Activated CD4-positive, CD25-positive, alpha-beta regulatory T cell treated with anti-CD3 and anti-CD28 coated beads, Interleukin-2, amount 50 U/mL, for 24 hours (primary cell): ENCODE data around the gene TACC2.
"Not testable (repeated sequence)": the region's sequence is repeated elsewhere in the genome, so short reads cannot be mapped to it uniquely, and the experiment has no call there.

Experiments used
- ATAC-seq, 2 donors: fragments of 150-1000 bp; cut with Tn5 transposase; one replicate each; pipeline ENCODE4 v1.10.0; 2021; ENCODE audit warnings: mild to moderate bottlenecking in 1 of 2, moderate library complexity in 1 of 2

TACC2 gene

DNA sequence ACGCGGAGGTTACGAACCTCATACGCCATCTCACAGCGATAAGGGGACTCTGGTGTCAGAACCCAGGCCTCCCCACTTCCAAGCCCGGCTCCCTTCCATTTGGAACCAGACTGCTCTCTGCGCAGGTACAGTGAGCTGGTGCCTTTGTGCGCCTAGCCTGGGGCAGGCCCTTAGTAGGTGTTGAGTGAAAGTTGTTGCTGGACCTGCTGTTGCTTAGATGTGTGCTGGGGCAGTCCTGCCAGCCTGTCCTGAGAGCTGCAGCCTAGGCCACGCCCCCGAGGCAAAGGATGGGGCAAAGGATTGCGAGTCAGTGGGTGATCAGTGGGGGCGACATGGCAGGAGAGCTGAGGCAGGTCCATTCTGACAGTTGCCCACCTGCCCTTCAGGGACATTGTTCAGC lies 209.7 kb downstream of the TACC2 start:
- ATAC-seq: no peak

GRCh38 chr10:122199070-122199469 lies 210.1 kb downstream of the TACC2 start:
- ATAC-seq: no peak

DNA sequence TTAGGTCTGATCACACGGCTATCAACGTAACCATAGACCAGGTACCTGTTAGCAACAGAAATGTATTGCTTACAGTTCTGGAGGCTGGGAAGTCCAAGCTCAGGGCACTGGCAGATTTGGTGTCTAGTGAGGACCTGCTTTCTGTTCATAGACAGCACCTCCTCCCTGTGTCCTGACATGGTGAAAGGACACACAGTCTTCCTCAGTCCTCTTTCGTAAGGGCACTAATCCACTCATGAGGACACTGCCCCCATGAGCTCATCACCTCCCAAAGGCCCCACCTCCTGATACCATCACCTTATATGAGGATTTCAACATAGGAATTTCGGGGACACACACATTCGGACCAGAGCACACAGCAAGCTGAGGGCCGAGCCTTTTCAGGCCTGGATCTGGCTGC lies 210.7 kb downstream of the TACC2 start:
- ATAC-seq: no peak

- ATAC-seq: no peak
These were observed 212.4 kb downstream of the TACC2 start for GRCh38 chr10:122201401-122201800.

DNA sequence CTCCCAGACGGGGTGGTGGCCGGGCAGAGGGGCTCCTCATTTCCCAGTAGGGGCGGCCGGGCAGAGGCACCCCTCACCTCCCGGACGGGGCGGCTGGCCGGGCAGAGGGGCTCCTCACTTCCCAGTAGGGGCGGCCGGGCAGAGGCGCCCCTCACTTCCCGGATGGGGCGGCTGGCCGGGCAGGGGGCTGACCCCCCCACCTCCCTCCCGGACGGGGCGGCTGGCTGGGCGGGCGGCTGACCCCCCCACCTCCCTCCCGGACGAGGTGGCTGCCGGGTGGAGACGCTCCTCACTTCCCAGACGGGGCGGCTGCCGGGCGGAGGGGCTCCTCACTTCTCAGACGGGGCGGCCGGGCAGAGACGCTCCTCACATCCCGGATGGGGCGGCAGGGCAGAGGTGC lies 214.2 kb downstream of the TACC2 start:
- ATAC-seq: not testable (repeated sequence)

- ATAC-seq: no peak
These were observed 215.9 kb downstream of the TACC2 start for GRCh38 chr10:122204691-122205489.

DNA sequence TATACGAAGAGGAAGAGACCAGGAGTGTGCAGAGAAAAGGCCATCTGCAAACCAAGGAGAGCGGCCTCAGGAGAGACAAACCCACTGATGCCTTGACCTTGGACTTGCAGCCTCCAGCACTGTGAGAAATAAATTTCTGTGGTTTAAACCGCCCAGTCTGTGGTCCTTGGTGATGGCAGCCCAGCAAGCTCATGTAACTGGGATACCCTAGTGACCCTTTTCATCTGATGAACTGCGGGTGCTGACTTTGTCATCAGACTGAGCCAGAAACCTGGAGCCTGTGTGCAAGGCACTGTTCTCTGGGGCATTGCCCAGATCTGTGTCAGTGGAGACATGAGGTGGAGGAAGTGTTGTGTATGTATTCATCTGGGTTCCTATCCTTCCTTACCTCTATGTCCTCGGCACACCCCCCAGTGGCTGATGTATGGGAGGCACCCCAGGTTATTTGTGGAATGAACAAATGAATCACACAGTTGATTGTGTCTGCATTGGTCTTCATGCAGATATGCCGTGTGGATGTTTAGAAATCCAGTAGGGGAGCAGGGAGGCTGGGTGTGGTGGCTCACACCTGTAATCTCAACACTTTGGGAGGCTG lies 217.6 kb downstream of the TACC2 start:
- no peak for ATAC-seq

GRCh38 chr10:122207163-122207562 lies 218.2 kb downstream of the TACC2 start:
- ATAC-seq: no peak

- no peak for ATAC-seq
These were observed 218.6 kb downstream of the TACC2 start for GRCh38 chr10:122207596-122207995.

DNA sequence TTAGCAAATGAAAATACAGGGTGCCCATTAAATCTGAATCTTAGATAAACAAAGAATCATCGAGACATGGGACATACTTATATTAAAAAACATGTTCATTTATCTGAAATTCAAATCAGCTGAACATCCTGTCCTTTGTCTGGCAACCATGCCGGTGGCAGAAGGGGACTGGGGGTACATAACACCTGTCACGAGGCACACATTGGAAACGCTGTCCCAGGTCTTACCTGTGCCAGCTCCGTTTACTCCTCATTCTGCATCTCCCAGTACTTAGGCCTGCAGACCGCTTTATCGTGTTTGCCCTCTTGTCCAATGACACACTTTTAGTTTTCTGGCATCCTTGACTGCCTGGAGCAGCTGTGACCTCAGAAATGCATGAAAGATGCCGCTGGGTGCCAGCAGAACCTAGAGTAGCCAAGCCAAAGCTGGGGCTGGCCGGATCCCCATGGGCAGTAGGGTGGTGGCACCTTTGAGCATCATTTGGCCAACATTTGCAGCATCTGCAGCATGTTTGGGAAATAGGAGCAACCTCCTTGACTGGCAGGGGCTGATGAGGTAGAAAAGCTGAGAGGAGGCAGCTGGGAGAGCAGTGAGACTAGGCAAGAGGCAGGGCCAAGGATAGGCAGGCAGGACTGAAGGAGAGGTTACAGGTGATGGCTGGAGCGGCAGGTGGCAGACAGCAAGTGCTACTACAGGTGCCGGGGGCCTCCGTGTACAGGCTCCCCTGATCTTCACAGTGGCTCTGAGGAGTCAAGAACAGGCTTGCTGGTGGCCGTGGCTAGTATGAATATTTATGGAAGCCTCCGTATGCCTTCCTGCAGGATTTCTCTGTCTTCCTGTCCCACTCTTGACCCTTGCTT lies 219.8 kb downstream of the TACC2 start:
- ATAC-seq: no peak

DNA sequence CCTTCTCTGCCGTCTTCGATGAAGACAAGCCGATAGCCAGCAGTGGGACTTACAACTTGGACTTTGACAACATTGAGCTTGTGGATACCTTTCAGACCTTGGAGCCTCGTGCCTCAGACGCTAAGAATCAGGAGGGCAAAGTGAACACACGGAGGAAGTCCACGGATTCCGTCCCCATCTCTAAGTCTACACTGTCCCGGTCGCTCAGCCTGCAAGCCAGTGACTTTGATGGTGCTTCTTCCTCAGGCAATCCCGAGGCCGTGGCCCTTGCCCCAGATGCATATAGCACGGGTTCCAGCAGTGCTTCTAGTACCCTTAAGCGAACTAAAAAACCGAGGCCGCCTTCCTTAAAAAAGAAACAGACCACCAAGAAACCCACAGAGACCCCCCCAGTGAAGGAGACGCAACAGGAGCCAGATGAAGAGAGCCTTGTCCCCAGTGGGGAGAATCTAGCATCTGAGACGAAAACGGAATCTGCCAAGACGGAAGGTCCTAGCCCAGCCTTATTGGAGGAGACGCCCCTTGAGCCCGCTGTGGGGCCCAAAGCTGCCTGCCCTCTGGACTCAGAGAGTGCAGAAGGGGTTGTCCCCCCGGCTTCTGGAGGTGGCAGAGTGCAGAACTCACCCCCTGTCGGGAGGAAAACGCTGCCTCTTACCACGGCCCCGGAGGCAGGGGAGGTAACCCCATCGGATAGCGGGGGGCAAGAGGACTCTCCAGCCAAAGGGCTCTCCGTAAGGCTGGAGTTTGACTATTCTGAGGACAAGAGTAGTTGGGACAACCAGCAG lies 221.7 kb downstream of the TACC2 start:
- no peak for ATAC-seq

GRCh38 chr10:122213364-122213763 lies 224.4 kb downstream of the TACC2 start:
- no peak for ATAC-seq

GRCh38 chr10:122213766-122214165 lies 224.8 kb downstream of the TACC2 start:
- ATAC-seq: no peak

GRCh38 chr10:122216047-122216446 lies 227.1 kb downstream of the TACC2 start:
- no peak for ATAC-seq

DNA sequence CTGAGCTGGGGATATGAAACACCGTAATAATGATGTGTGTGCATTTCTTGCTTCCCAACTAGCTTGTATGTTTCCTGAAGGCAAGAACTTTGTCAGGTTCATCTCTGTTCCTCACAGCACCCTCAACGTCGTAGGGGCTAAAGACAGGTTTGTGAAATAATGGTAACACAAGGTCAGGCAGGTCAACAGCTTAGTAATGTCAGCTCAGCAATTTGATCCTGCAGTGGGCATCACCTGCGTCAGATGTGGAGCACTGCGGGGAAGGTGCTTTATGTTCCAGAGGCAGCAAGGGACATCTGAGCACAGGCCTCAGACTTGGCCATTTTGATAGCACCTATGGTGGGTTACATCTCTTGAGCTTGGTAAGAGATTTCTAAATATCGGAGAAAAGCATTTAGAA lies 230.4 kb downstream of the TACC2 start:
- ATAC-seq: no peak

- no peak for ATAC-seq
These were observed 231.8 kb downstream of the TACC2 start for GRCh38 chr10:122220736-122221135.

DNA sequence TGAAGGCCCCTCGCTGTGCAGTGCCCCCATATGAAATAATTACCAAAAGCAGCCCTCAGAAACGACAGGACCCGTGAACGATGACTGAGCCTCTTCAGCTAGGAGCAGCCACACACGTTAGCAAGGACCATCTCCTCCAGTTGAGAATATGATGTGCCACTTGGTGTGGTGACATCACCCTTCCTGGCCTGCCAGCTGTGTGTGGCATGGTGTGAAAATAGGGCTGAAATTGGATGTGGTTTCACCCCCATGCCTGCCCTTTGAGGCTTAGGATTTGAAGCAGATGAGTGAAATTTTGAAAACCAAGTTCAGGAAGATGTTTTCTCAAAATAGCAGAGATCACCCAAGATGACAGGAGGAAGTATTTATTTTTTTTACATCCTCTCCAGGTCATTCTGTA lies 233.0 kb downstream of the TACC2 start:
- no peak for ATAC-seq

- ATAC-seq: no peak
These were observed 233.7 kb downstream of the TACC2 start for GRCh38 chr10:122222638-122223037.

GRCh38 chr10:122224159-122224558 lies 235.2 kb downstream of the TACC2 start:
- no peak for ATAC-seq

DNA sequence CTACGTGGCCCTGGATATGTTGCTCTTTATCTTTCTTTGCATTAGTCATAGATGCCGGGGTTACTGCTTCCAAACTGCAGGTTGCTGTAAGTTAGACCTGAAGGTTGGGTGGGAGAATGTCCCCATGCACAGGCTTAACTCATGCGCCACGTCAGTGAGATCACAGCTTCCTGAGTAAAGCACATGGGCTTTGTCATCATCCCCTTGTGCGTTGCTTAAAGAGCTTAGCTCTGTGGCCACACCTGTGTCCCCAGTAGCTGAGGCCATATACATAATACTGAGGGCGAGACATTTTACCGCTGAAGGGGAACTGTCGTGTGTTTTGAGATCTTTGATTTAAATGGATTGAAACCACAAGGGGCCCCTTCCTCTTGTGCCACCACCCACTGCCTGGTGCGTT lies 236.4 kb downstream of the TACC2 start:
- no peak for ATAC-seq

DNA sequence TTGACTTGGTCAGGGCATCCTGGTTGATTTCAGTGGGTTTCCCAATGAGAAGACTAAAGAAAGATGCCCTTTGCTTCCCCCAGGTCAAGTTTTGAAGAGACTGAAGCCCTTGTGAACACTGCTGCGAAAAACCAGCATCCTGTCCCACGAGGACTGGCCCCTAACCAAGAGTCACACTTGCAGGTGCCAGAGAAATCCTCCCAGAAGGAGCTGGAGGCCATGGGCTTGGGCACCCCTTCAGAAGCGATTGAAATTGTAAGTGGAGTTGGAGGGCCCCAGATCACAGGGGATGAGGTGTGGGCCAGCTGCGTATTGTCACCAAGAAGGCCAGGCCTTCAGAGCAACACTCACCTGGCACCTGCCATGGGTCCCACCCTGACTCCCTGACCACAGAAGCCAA lies 238.8 kb downstream of the TACC2 start:
- no peak for ATAC-seq

DNA sequence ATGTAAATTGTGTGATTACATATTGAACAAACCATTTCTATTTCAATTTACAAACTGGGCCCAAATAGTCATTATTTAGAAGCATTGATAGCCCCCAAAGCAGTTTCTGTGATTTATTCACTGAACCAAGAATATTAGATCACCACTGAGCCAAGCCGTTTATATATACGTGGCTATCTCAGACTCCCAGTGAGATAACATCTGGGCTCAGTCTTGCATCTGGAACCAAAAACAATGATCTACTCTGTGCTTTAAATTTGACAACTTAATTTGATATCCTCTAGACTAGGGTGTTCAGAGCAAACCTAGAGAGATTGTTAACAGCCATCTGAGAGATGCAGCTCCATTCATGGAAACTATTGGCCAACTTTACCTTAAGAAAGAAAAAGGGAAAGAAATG lies 240.7 kb downstream of the TACC2 start:
- ATAC-seq: no peak

DNA sequence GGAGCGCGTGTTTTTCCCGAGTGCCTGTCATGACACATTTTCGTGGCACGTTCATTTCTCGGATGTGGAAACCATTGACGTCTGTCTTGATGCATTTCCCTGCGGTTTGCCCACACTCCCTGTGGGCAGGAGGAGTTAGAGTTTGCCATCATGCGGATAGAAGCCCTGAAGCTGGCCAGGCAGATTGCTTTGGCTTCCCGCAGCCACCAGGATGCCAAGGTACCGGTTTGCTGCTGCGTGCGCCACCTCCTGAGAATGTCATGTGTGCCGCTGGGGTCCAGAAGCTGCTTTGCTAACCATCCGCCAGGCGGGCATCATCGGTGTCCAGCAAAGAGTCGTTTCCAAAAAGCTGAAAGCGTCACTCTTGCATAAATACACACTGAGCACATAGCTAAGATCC lies 241.3 kb downstream of the TACC2 start:
- ATAC-seq: no peak
